T47D (cell line): ENCODE data around the gene HAVCR2.
"Not testable (repeated sequence)": the region's sequence is repeated elsewhere in the genome, so short reads cannot be mapped to it uniquely, and the experiment has no call there.

Experiments used
- DNase-seq, 2 experiments: peaks; one replicate each; pipeline versions ENCODE4 v3.0.0 to v3.0.0-alpha.2; 2011 to 2012; ENCODE audit warnings: low read depth in 1 of 2, low spot score in 1 of 2
- JUND ChIP-seq: IDR thresholded peaks from 2 replicates; pipeline ENCODE4 v1.6.1; 2012; ENCODE audit warnings: low read depth
- in situ Hi-C: cut with HindIII; loops from 2 replicates; pipeline ENCODE4 v1.10.0; 2016; ENCODE audit warnings: low sequenced_read_pairs, low pct_unique_long_range_greater_than_20kb

The HAVCR2 gene

DNA sequence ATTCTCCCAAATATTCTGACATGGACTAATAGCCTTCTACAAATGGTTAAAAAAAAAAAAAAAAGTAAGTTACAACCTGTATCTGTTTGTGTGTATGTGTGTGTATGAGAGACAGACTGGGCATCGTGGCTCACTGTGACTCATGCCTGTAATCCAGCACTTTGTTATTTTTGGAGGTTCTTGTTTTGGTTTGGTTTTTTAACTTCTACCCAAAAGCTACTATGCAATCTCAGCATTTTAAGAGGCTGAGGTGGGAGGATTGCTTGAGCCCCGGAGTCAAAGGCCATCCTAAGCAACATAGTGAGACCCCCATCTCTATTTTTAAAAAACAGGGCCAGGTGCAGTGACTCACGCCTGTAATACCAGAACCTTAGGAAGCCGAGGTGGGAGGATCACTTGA, 32.3 kb downstream of the HAVCR2 start:
- in situ Hi-C loops: no loop called here
- DNase-seq: no peak
- TF ChIP-seq JUND: no peak

DNA sequence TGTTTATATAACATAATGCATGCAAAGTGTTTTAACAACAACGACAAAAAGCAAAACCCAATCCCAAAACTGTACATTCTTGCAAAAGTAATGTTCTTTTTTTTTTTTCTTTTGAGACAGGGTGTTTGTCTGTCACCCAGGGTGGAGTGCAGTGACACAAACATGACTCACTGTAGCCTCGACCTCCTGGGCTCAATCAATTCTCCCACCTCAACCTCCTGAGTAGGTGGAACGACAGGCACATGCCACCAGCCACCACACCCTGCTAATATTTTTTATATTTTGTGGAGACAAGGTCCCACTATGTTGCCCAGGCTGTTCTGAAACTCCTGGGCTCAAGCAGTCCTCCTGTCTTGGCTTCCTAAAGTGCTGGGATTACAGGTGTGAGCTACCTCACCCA, 36.3 kb downstream of the HAVCR2 start:
- in situ Hi-C loops: no loop called here
- no peak for TF ChIP-seq JUND
- no peak for DNase-seq

DNA sequence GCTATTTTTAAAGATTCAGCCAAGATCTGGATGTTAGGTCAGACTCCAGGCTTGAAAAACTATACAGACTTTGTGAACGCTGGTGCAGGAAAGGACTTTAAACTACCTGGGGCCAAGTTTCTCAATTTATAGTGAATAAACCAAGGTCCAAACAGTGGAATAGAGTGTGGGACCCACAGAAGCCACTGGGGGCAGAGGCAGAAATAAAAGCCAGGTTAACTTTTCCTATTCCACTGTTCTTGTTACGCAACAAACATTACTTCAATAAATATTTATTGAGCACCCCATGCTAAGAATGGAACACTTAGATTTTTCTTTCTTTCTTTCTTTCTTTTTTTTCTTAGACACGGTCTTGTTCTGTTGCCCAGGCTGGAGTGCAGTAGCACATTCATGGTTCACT, 38.9 kb downstream of the HAVCR2 start:
- in situ Hi-C loops: no loop called here
- no peak for TF ChIP-seq JUND
- DNase-seq: no peak

DNA sequence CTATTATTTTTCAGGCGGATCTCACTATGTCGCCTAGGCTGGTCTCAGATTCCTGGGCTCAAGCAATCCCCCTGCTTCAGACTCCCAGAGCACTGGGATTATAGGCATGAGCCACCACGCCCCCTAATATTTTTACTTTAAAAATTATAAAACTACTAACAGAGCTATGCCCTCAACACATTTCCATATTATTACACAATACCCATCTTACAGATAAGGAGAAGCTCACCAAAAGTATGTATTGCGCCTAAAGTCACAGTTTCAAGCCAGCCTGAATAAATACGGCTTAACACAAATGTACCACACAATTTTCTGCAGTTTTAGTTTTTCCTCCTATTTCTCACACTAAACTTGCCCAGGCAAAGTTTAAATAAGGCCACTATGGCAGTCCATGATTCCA, 40.1 kb downstream of the HAVCR2 start:
- in situ Hi-C loops: no loop called here

DNA sequence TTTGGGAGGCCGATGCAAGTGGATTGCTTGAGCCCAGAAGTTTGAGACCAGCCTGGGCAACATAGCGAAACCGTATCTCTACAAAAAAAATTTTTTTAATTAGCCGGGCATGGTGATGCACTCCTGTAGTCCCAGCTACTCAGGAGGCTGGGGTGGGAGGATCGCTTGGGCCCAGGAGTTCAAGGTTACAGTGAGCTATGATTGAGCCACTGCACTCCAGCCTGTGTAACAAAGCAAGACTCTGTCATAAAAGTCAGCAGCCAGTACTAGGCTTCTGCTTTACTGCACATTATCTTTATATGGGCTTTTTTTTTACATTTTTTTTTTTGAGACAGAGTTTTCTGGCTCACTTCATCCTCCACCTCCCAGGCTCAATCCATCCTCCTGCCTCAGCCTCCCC, 40.5 kb downstream of the HAVCR2 start:
- TF ChIP-seq JUND: no peak
- DNase-seq: no peak
- in situ Hi-C loops: no loop called here

More for the DNA sequence above, 40.1 kb downstream of the HAVCR2 start:
- TF ChIP-seq JUND: no peak
- no peak for DNase-seq

DNA sequence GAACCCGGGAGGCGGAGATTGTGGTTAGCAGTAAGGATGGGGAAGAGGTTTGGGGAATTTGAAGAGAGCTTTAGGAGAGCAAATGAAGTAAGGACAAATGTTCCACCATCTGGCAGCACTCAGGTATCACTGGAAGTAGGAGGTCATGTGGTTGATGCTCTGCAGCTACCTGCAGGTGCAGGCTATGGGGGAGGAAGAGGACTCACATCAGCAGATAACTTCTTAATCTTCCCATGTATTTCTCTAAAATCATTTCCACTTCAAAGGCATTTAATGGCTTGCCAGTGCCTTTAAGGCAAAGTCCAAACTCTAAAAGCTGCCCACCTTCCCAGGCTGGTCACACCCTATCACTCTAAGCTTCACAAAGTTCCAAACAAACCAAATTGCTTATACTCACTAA, 41.8 kb downstream of the HAVCR2 start:
- DNase-seq: no peak
- no peak for TF ChIP-seq JUND
- in situ Hi-C loops: no loop called here

DNA sequence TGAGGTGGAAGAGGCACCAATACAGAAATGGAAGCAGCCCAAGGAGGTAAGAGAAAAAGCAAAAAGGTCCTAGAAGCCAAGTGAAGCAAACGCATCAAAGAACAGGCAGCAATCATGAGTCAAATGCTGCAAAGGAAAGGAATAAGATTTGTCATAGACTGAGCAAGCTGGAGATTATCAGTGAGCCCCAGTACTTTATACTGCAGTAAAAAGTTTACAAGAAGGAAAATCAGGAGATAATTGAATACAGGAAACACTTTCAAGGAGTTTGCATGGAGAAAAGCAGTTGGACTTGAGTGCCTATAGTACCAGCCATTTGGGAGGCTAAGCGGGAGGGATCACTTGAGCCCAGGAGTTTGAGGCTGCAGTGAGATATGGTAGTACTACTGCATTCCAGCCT, 42.8 kb downstream of the HAVCR2 start:
- DNase-seq: no peak
- no peak for TF ChIP-seq JUND
- in situ Hi-C loops: no loop called here

DNA sequence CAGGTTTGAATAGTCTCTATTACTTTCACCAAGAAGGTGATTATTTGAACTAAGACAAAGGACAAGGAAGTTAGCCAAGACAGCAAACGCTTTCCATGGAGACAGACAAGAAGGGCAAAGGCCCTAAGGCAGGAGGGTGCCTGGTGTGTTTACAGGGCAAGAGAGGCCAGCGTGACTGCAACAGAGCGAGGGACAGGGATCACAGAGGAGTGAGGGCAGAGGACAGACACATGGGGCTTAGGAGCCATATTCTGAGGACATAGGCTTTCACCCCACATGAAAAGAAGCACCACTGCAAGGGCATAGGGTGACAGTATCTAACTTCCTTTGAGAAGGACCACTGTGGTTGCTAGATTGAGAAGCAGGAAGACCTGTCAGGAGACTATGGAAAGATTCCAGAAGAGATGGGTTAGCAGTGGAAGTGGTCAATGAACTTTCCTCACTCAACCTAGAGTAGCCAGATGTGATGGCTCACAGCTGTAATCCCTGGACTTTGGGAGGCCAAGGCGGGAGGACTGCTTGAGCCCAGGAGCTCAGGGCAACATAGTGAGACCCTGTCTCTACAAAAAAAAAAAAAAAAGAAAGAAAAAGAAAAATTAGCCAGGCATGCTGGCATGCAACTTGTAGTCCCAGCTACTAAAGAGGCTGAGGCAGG, 44.9 kb downstream of the HAVCR2 start:
- in situ Hi-C loops: no loop called here
- TF ChIP-seq JUND: no peak
- peak in 1 of 2 experiments; percentile 43 for DNase-seq

DNA sequence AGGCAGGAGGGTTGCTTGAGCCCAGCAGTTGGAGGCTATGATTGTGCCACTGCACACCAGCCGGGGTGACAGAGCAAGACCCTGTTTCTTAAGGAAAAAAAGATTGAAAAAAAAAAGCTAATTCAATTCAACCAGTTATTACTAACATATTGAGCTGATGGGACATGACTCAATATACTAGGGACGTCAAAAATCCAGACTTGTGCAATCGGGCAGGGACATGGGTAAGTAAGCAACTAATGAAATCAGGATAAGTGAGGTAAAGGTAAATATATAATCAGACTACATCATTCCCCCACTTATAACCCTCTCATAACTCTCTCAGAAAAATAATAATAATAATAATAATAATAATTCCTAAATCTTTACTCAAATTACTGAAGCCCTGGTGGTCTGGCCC, 49.0 kb downstream of the HAVCR2 start:
- in situ Hi-C loops: no loop called here
- TF ChIP-seq JUND: no peak
- no peak for DNase-seq

DNA sequence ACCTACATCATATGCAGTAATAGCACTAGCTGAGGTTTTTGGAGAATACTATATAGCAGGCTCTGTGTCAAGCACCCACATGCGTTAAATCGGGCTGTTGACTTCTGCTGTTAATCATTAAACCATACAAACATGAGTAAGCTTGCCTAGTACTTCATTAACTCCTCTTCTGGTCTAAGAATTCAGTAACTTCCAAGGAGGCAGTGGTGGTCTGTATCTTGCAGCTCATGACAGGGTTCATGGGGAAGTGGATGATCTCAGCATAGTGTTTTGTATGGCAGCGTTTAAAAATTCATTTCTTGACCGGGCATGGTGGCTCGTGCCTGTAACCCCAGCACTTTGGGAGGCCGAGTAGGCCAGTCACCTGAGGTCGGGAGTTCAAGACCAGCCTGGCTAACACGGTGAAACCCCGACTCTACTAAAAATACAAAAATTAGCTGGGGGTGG, 49.7 kb downstream of the HAVCR2 start, which contains the start of gene HAVCR1:
HAVCR1 (minus strand) TSS at position 24 of the 447 bp plus-strand sequence. CDS start 1,173 bp downstream, outside the sequence.
- TF ChIP-seq JUND: no peak
- in situ Hi-C loops: no loop called here
- DNase-seq: no peak

DNA sequence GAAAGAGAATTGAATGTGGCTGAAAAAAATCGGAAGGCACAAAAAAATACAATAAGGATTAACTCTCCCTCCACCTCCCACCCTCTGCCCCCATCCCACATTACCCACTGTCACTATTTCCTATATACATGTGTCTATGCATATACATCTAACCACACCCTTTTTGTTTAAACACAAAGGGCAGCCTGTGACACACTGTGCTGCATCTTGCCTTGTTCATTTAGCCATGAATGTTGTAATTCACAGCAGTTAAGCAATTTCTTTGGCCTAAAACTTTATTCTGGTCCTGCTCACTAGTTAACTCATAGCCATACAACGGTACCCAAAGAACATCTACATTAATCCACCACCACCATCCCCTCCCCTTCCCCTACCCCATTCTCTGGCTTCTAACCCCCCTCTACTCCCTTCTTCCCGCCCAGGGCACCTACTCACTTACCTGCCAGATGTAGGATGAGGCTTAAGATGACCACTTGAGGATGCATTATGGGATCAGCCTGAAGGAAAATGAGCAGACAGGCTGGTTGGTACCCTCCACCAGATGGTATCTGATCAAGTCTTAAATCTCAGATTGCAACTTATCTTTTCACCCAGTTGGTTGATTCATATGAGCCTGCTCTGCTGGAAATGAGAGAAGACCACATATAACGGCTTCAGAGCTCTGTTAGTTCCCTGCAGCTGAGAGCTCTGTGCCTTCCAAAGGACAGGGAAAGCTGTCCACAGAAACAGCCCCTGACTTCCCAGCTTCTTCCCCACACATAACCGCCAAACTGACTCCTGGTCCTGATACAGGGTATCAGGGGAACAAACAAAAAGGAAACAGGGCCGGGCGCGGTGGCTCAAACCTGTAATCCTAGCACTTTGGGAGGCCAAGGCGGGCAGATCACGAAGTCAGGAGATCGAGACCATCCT, 51.1 kb downstream of the HAVCR2 start:
- TF ChIP-seq JUND: no peak
- DNase-seq: no peak
- in situ Hi-C loops: no loop called here

DNA sequence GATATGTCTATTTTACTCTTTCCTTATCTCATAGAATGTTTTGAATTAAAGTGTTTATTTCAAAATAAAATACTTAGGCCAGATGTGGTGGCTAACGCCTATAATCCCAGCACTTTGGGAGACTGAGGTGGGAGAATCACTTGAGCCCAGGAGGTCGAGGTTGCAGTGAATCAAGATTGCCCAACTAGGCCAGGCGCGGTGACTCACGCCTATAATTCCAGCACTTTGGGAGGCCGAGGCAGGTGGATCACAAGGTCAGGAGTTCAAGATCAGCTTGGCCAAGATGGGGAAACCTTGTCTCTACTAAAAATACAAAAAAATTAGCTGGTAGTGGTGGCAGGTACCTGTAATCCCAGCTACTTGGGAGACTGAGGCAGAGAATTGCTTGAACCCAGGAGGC, 52.0 kb downstream of the HAVCR2 start:
- DNase-seq, in situ Hi-C loops: not testable (repeated sequence)

DNA sequence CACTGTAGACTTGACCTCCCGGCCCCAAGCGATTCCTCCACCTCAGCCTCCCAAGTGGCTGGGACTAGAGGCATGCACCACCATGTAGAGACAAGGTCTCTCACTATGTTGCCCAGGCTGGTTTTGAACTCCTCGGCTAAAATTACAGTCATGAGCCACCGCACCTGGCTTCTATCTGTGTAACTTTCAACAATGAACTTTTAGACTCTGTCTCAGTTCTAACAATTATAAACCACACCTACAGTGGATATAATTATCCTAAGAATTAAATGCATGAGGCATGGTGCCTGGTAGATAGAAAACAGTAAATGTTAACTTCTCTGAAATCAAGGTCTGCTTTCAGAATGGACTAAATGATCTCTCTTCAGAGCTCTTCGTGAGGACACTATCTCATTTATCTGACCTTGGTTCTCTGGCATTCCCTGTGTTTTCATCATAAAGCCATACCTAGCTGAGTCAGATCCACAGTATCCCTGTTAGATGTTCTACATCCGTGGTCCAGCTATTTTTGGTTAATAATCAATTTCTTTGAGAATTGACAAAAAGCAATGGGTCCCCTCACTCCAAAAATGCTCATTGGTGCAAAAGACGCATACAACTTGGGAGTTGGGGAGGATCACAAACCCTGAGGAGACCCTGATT, 57.1 kb downstream of the HAVCR2 start:
- DNase-seq: no peak
- in situ Hi-C loops: no loop called here
- no peak for TF ChIP-seq JUND
